GM12878 (cell line): ENCODE results near the gene TMEM179B. TPM values are rescaled to one million over a fixed set of nuclear protein-coding genes. Genes with fewer than 3 reads are reported as not detected.

Experiments used
- CHD2 ChIP-seq: IDR thresholded peaks from 2 replicates; pipeline ENCODE4 v1.6.1; 2011; ENCODE audit warnings: low read depth, low read length, improper control_type of control experiment, borderline replicate concordance
- EGR1 ChIP-seq, 2 experiments: IDR thresholded peaks; 1 replicate in 1 of 2; 2 replicates in 1 of 2; pipeline ENCODE4 v1.6.1; 2011 to 2012; ENCODE audit warnings: low read depth in 2 of 2, low read length in 2 of 2, borderline replicate concordance in 1 of 2, mild to moderate bottlenecking in 1 of 2, moderate library complexity in 1 of 2
- HCFC1 ChIP-seq: fragments of 150-350 bp; IDR thresholded peaks from 2 replicates; pipeline ENCODE4 v1.6.1; 2014; ENCODE audit warnings: low read length
- HDAC2 ChIP-seq: fragments of 200-600 bp; sonication (generic); IDR thresholded peaks from 2 replicates; pipeline ENCODE4 v1.6.1; 2017
- JUNB ChIP-seq: IDR thresholded peaks from 2 replicates; pipeline ENCODE4 v1.6.1; 2016; ENCODE audit warnings: antibody characterized with exemption, mild to moderate bottlenecking
- KDM1A ChIP-seq: fragments of 200-600 bp; sonication (generic); IDR thresholded peaks from 2 replicates; pipeline ENCODE4 v1.6.1; 2016; ENCODE audit warnings: borderline replicate concordance
- MEF2A ChIP-seq: IDR thresholded peaks from 2 replicates; pipeline ENCODE4 v1.6.1; 2011; ENCODE audit warnings: low read depth, mild to moderate bottlenecking, low read length, moderate library complexity; ENCODE audit not compliant: insufficient read depth
- MTA3 ChIP-seq: IDR thresholded peaks from 2 replicates; pipeline ENCODE4 v1.6.1; 2012; ENCODE audit warnings: low read length, inconsistent platforms, borderline replicate concordance
- NBN ChIP-seq: fragments of 450-650 bp; IDR thresholded peaks from 2 replicates; pipeline ENCODE4 v1.6.1; 2016
- RCOR1 ChIP-seq: conservative IDR thresholded peaks from 2 replicates; pipeline ENCODE4 v1.6.1; 2012; ENCODE audit warnings: low read depth, low read length, improper control_type of control experiment
- SIX5 ChIP-seq: IDR thresholded peaks from 2 replicates; pipeline ENCODE4 v1.6.1; 2011; ENCODE audit warnings: mild to moderate bottlenecking, low read depth, low read length, moderate library complexity; ENCODE audit not compliant: severe bottlenecking
- SPI1 ChIP-seq: IDR thresholded peaks from 2 replicates; pipeline ENCODE4 v1.6.1; 2011; ENCODE audit warnings: low read depth, mild to moderate bottlenecking, low read length, moderate library complexity, borderline replicate concordance; ENCODE audit not compliant: insufficient read depth
- ZBED1 ChIP-seq: IDR thresholded peaks from 2 replicates; pipeline ENCODE4 v1.6.1; 2016; ENCODE audit warnings: borderline replicate concordance
- polyA plus RNA-seq, 11 experiments: library from polyadenylated mRNA; depleted of rRNA in 4 of 11; unstranded in 6 of 11; stranded (reverse) in 5 of 11; fragments of >200 nt; fragmentation: Nextera tagmentation in 4 of 11; fragmentation: Illumina TruSeq in 1 of 11; extraction: Ambion mirVana in 4 of 11; extraction: Trizol in 1 of 11; gene quantifications; 1 replicate in 1 of 11; 2 replicates in 10 of 11; pipeline versions ENCODE4 v1.2.1 to v1.2.3, GENCODE V29; 2011 to 2016; ENCODE audit warnings: inconsistent platforms in 2 of 11, missing spikeins in 2 of 11, low read depth in 1 of 11
- total RNA-seq, 4 experiments: library from RNA; depleted of rRNA in 3 of 4; stranded (reverse); fragments of >200 nt in 3 of 4; fragmentation: Illumina TruSeq in 1 of 4; extraction: Trizol in 1 of 4; gene quantifications; 2 replicates each; pipeline versions ENCODE4 v1.2.1 to v1.2.3, GENCODE V29; 2013 to 2021
- TF ChIP-seq, protein P1 (sequence below): fragments of 450-650 bp; conservative IDR thresholded peaks from 2 replicates; pipeline ENCODE4 v1.6.1; 2017; ENCODE audit warnings: mild to moderate bottlenecking, moderate library complexity
- TF ChIP-seq, protein P2 (sequence below): fragments of 450-650 bp; formaldehyde crosslinking; IDR thresholded peaks from 2 replicates; pipeline ENCODE4 v1.4.0; 2020; ENCODE audit warnings: mild to moderate bottlenecking, moderate library complexity
- TF ChIP-seq, protein P3 (sequence below): fragments of 450-650 bp; IDR thresholded peaks from 2 replicates; pipeline ENCODE4 v1.6.1; 2018; ENCODE audit warnings: mild to moderate bottlenecking, low read depth, moderate library complexity; ENCODE audit not compliant: partially characterized antibody
- TF ChIP-seq, protein P4 (sequence below): IDR thresholded peaks from 2 replicates; pipeline ENCODE4 v1.6.1; 2012; ENCODE audit warnings: mild to moderate bottlenecking, low read depth, low read length

TMEM179B gene
- total and polyA plus RNA-seq, 10 of the 15 experiments (the other 5 are each of a cell fraction or from before 2014, with no cell fraction given), result 21.7 to 82.4 (median 42.0) TPM

DNA sequence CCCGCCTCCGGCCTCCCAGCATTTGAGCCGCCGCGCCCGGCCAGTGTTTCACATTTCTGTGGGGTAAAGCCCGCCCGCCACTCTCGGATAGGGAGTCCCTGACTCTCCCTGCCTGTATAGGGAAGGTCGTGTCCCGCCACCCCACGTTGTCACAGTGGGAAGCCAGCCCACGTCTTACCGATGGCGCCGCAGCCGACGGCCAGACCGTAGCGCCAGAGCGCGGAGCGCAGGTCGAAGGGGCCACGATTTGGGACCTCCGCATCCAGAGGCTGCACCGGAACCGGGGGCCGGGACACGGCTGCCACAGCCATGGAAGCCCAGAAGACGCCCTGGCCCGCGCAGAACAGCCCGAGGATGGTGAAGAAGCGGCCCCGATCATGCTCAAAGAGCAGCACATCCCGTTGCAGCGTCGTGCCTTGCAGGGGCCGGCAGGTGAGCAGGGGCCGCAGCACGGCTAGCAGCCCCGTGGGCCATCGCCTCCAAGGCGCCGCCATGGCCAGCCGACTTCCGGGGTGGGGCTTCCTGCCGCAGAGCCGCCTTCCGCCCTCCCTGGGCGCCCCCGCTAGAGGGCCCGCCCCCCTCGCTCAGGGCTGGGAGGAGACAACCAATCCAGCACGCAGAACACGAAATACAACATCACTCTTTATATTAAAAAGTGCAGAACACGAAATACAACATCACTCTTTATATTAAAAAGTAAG lies 4.4 kb downstream of the TMEM179B start, which contains the start of gene TMEM223 (continued):
- TF ChIP-seq, protein P1, sequence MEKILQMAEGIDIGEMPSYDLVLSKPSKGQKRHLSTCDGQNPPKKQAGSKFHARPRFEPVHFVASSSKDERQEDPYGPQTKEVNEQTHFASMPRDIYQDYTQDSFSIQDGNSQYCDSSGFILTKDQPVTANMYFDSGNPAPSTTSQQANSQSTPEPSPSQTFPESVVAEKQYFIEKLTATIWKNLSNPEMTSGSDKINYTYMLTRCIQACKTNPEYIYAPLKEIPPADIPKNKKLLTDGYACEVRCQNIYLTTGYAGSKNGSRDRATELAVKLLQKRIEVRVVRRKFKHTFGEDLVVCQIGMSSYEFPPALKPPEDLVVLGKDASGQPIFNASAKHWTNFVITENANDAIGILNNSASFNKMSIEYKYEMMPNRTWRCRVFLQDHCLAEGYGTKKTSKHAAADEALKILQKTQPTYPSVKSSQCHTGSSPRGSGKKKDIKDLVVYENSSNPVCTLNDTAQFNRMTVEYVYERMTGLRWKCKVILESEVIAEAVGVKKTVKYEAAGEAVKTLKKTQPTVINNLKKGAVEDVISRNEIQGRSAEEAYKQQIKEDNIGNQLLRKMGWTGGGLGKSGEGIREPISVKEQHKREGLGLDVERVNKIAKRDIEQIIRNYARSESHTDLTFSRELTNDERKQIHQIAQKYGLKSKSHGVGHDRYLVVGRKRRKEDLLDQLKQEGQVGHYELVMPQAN, result peak; percentile 93
- TF ChIP-seq JUNB (no peak), MTA3 (peak; percentile 84; the same call in 1 of the 2 replicates), NBN (no peak), SPI1 (no peak), EGR1 (IDR thresholded peaks at IDR 0.05; ENCODE audit: borderline replicate concordance in 1 of 2, low read depth in 2 of 2, low read length in 2 of 2) (peak in 1 of 2 experiments; percentile 81; a peak in 2 of 3 replicates), CHD2 (no peak), RCOR1 (no peak), KDM1A (no peak), HCFC1 (peak; percentile 43; the same call in 1 of the 2 replicates), MEF2A (no peak), ZBED1 (no peak; the same call in 1 of the 2 replicates), SIX5 (no peak), HDAC2 (no peak)
- TF ChIP-seq, protein P2, sequence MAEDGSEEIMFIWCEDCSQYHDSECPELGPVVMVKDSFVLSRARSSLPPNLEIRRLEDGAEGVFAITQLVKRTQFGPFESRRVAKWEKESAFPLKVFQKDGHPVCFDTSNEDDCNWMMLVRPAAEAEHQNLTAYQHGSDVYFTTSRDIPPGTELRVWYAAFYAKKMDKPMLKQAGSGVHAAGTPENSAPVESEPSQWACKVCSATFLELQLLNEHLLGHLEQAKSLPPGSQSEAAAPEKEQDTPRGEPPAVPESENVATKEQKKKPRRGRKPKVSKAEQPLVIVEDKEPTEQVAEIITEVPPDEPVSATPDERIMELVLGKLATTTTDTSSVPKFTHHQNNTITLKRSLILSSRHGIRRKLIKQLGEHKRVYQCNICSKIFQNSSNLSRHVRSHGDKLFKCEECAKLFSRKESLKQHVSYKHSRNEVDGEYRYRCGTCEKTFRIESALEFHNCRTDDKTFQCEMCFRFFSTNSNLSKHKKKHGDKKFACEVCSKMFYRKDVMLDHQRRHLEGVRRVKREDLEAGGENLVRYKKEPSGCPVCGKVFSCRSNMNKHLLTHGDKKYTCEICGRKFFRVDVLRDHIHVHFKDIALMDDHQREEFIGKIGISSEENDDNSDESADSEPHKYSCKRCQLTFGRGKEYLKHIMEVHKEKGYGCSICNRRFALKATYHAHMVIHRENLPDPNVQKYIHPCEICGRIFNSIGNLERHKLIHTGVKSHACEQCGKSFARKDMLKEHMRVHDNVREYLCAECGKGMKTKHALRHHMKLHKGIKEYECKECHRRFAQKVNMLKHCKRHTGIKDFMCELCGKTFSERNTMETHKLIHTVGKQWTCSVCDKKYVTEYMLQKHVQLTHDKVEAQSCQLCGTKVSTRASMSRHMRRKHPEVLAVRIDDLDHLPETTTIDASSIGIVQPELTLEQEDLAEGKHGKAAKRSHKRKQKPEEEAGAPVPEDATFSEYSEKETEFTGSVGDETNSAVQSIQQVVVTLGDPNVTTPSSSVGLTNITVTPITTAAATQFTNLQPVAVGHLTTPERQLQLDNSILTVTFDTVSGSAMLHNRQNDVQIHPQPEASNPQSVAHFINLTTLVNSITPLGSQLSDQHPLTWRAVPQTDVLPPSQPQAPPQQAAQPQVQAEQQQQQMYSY (CRISPR knock-in tag), result no peak
- TF ChIP-seq, protein P3, sequence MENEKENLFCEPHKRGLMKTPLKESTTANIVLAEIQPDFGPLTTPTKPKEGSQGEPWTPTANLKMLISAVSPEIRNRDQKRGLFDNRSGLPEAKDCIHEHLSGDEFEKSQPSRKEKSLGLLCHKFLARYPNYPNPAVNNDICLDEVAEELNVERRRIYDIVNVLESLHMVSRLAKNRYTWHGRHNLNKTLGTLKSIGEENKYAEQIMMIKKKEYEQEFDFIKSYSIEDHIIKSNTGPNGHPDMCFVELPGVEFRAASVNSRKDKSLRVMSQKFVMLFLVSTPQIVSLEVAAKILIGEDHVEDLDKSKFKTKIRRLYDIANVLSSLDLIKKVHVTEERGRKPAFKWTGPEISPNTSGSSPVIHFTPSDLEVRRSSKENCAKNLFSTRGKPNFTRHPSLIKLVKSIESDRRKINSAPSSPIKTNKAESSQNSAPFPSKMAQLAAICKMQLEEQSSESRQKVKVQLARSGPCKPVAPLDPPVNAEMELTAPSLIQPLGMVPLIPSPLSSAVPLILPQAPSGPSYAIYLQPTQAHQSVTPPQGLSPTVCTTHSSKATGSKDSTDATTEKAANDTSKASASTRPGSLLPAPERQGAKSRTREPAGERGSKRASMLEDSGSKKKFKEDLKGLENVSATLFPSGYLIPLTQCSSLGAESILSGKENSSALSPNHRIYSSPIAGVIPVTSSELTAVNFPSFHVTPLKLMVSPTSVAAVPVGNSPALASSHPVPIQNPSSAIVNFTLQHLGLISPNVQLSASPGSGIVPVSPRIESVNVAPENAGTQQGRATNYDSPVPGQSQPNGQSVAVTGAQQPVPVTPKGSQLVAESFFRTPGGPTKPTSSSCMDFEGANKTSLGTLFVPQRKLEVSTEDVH, result no peak
- TF ChIP-seq, protein P4, sequence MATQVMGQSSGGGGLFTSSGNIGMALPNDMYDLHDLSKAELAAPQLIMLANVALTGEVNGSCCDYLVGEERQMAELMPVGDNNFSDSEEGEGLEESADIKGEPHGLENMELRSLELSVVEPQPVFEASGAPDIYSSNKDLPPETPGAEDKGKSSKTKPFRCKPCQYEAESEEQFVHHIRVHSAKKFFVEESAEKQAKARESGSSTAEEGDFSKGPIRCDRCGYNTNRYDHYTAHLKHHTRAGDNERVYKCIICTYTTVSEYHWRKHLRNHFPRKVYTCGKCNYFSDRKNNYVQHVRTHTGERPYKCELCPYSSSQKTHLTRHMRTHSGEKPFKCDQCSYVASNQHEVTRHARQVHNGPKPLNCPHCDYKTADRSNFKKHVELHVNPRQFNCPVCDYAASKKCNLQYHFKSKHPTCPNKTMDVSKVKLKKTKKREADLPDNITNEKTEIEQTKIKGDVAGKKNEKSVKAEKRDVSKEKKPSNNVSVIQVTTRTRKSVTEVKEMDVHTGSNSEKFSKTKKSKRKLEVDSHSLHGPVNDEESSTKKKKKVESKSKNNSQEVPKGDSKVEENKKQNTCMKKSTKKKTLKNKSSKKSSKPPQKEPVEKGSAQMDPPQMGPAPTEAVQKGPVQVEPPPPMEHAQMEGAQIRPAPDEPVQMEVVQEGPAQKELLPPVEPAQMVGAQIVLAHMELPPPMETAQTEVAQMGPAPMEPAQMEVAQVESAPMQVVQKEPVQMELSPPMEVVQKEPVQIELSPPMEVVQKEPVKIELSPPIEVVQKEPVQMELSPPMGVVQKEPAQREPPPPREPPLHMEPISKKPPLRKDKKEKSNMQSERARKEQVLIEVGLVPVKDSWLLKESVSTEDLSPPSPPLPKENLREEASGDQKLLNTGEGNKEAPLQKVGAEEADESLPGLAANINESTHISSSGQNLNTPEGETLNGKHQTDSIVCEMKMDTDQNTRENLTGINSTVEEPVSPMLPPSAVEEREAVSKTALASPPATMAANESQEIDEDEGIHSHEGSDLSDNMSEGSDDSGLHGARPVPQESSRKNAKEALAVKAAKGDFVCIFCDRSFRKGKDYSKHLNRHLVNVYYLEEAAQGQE, result no peak
